ENCODE results near the gene PRKCSH. TPM values are rescaled to one million over a fixed set of nuclear protein-coding genes. Genes with fewer than 3 reads are reported as not detected.
A peak's percentile ranks its signal among the peaks of the same experiment; 100 is the strongest.

Gene PRKCSH
- total RNA-seq, 1 donor from 2014 or later: 293 TPM

- no peak for DNase-seq
- Histone ChIP-seq H3K27ac (no peak within 1 kb of the TSS), H3K27me3 (peaks cover 41% of the 10 kb centered on the region), H3K4me3 (no peak within 1 kb of the TSS), H3K36me3 (no peaks in the 10 kb centered on the region), H3K4me1 (peaks cover 17% of the 10 kb centered on the region), H3K9me3 (no peaks in the 10 kb centered on the region)
- intact Hi-C loops (cut with DNase I): no loop called here
- no peak for TF ChIP-seq CTCF (IDR thresholded peaks at IDR 0.05)
- no peak for ATAC-seq
Observed at GRCh38 chr19:11480715-11481533, 45.5 kb downstream of the PRKCSH start, which contains the start of gene ELAVL3. Gene ELAVL3 (minus strand): TSS chr19:11481046. CDS start chr19:11480608, 438 bp downstream.

- H3K9me3 ChIP-seq: no peaks in the 10 kb centered on the region
- peak overlapping the region; percentile 40 for H3K4me3 ChIP-seq
- peak; percentile 80 for DNase-seq
- intact Hi-C loops (cut with DNase I): no loop called here
- peaks cover 41% of the 10 kb centered on the region for H3K27me3 ChIP-seq
- TF ChIP-seq CTCF (IDR thresholded peaks at IDR 0.05): no peak
- H3K36me3 ChIP-seq: no peaks in the 10 kb centered on the region
- ATAC-seq: peak; percentile 61
- peaks cover 17% of the 10 kb centered on the region for H3K4me1 ChIP-seq
- H3K27ac ChIP-seq: no peak overlapping the region
Observed at GRCh38 chr19:11481534-11482383, 46.3 kb downstream of the PRKCSH start.

GRCh38 chr19:11482384-11483050, 47.1 kb downstream of the PRKCSH start:
- Histone ChIP-seq H3K4me3 (peak overlapping the region; percentile 40), H3K9me3 (no peaks in the 10 kb centered on the region), H3K27ac (no peak overlapping the region), H3K27me3 (peaks cover 41% of the 10 kb centered on the region), H3K36me3 (peaks cover 6% of the 10 kb centered on the region), H3K4me1 (peaks cover 17% of the 10 kb centered on the region)
- ATAC-seq: peak; percentile 90
- TF ChIP-seq CTCF (IDR thresholded peaks at IDR 0.05): peak; percentile 96
- intact Hi-C loops (cut with DNase I): no loop called here
- DNase-seq: peak; percentile 91

GRCh38 chr19:11483366-11484111, 48.1 kb downstream of the PRKCSH start:
- H3K9me3 ChIP-seq: no peaks in the 10 kb centered on the region
- peaks cover 8% of the 10 kb centered on the region for H3K36me3 ChIP-seq
- peaks cover 41% of the 10 kb centered on the region for H3K27me3 ChIP-seq
- no peak overlapping the region for H3K27ac ChIP-seq
- H3K4me3 ChIP-seq: no peak overlapping the region
- H3K4me1 ChIP-seq: peaks cover 17% of the 10 kb centered on the region
- ATAC-seq (no peak), DNase-seq (no peak)
- intact Hi-C loops (cut with DNase I): no loop called here
- no peak for TF ChIP-seq CTCF (IDR thresholded peaks at IDR 0.05)
